Measurements from ENCODE around the gene SMURF1. TPM values are rescaled to one million over a fixed set of nuclear protein-coding genes. Genes with fewer than 3 reads are reported as not detected.

Gene SMURF1
- total and polyA plus RNA-seq, 2 of the 4 experiments (the other 2 are of a cell fraction), result 13.4 to 20.3 TPM

GRCh38 chr7:99167072-99167471 lies 23.2 kb upstream of the SMURF1 start:
- no peak overlapping the region for H4K8ac ChIP-seq (ENCODE audit: low read depth in 2 of 2, low read length in 2 of 2)
- no peak overlapping the region for H2BK15ac ChIP-seq (ENCODE audit: low read depth, low read length)
- POLR2A ChIA-PET (ENCODE audit: unreplicated experiment), result no interaction called here
- intact Hi-C loops (cut with micrococcal nuclease) (no loop called here), dilution Hi-C loops (cut with HindIII; ENCODE audit: low sequenced_read_pairs, unreplicated experiment) (no loop called here), in situ Hi-C loops (cut with MboI; ENCODE audit: low sequenced_read_pairs) (no loop called here)
- no peak overlapping the region for H3K23ac ChIP-seq (ENCODE audit: low read depth, low read length)
- H4K91ac ChIP-seq (ENCODE audit: insufficient read depth, low read depth, low read length), result no peak overlapping the region
- DNase-seq, result no peak
- H3K27me3 ChIP-seq (ENCODE audit: control insufficient read depth, insufficient read depth, low read length), result peaks cover 16% of the 10 kb centered on the region
- H2BK20ac ChIP-seq (ENCODE audit: low read depth, low read length), result no peak overlapping the region
- no peaks in the 10 kb centered on the region for H3K9me3 ChIP-seq (ENCODE audit: control insufficient read depth, insufficient read depth, low read length)
- no peak overlapping the region for H3K18ac ChIP-seq (ENCODE audit: low read depth, low read length)
- ATAC-seq (ENCODE audit: low read depth), result no peak
- no peak overlapping the region for H2AK9ac ChIP-seq (replicated peaks; ENCODE audit: low read depth, low read length, poor library complexity)
- BruUV-seq (replicated peaks), result no TSS peak
- H3K27ac ChIP-seq (ENCODE audit: insufficient read depth, low read length), result no peak overlapping the region
- no peak overlapping the region for H2AK5ac ChIP-seq (ENCODE audit: low read depth, low read length)
- H3K9me1 ChIP-seq (ENCODE audit: insufficient read depth, low read length), result no peaks in the 10 kb centered on the region
- H2AFZ ChIP-seq (replicated peaks; ENCODE audit: low read length, poor library complexity), result no peak overlapping the region
- no peak overlapping the region for H3K4me3 ChIP-seq (ENCODE audit: insufficient read depth, low read depth, low read length)
- H3K4me2 ChIP-seq (ENCODE audit: low read depth, low read length), result no peak overlapping the region
- CTCF ChIA-PET, result no interaction called here
- no peaks in the 10 kb centered on the region for H3K79me1 ChIP-seq (ENCODE audit: low read depth in 1 of 2, low read length in 2 of 2)
- no peak overlapping the region for H2BK120ac ChIP-seq (ENCODE audit: low read depth, low read length)
- no peak overlapping the region for H3K4ac ChIP-seq (ENCODE audit: low read depth, low read length)
- H3K4me1 ChIP-seq (ENCODE audit: control insufficient read depth, insufficient read depth, low read length), result no peaks in the 10 kb centered on the region
- no peak overlapping the region for H3K9ac ChIP-seq (ENCODE audit: low read depth, low read length)
- H3K36me3 ChIP-seq (ENCODE audit: control insufficient read depth, insufficient read depth, low read length), result no peaks in the 10 kb centered on the region
- no peak for TF ChIP-seq BHLHE40 (IDR thresholded peaks at IDR 0.05; ENCODE audit: low read depth, low read length)
- TF ChIP-seq POLR2A (IDR thresholded peaks at IDR 0.05; ENCODE audit: low read depth, low read length), result no peak
- no peak for TF ChIP-seq RCOR1 (IDR thresholded peaks at IDR 0.05; ENCODE audit: insufficient replicate concordance, low read length)
- TF ChIP-seq SMC3 (IDR thresholded peaks at IDR 0.05; ENCODE audit: low read depth, low read length), result no peak
- no peak for TF ChIP-seq RAD21 (IDR thresholded peaks at IDR 0.05; ENCODE audit: low read length)
- no peak for TF ChIP-seq CHD1 (IDR thresholded peaks at IDR 0.05; ENCODE audit: low read depth, low read length)
- TF ChIP-seq MXI1 (IDR thresholded peaks at IDR 0.05; ENCODE audit: borderline replicate concordance, low read depth, low read length), result no peak
- no peak for TF ChIP-seq MAZ (IDR thresholded peaks at IDR 0.05; ENCODE audit: borderline replicate concordance, low read depth, low read length)
- no peak for TF ChIP-seq FOS (IDR thresholded peaks at IDR 0.05; ENCODE audit: low read depth, low read length)
- no peak for TF ChIP-seq RFX5 (IDR thresholded peaks at IDR 0.05; ENCODE audit: low read depth, low read length)
- no peak for TF ChIP-seq ELK1 (IDR thresholded peaks at IDR 0.05; ENCODE audit: borderline replicate concordance, low read depth, low read length)
- no peak for TF ChIP-seq NFE2L2 (IDR thresholded peaks at IDR 0.05; ENCODE audit: low read depth, low read length)
- TF ChIP-seq CEBPB (IDR thresholded peaks at IDR 0.05; ENCODE audit: low read depth, low read length), result no peak
- TF ChIP-seq CTCF (conservative IDR thresholded peaks at IDR 0.05; ENCODE audit: low read depth, low read length), result no peak
- no peak for TF ChIP-seq USF2 (IDR thresholded peaks at IDR 0.05; ENCODE audit: low read depth, low read length)
- no peak for TF ChIP-seq MAFK (IDR thresholded peaks at IDR 0.05; ENCODE audit: low read depth, low read length)
- no peak overlapping the region for H2BK5ac ChIP-seq (ENCODE audit: low read depth, low read length, poor library complexity, severe bottlenecking)
- H4K5ac ChIP-seq (ENCODE audit: low read depth, low read length), result no peak overlapping the region
- no peak overlapping the region for H3K14ac ChIP-seq (replicated peaks; ENCODE audit: low read depth, low read length)
- 48% methylated on average over 2 of the region's 8 CpGs; no CpG with 5 or more reads in 1 of the 2 experiments for WGBS, 2 experiments (ENCODE audit: extremely low coverage in 2 of 2, insufficient read length in 1 of 2)
- no peak overlapping the region for H3K56ac ChIP-seq (ENCODE audit: extremely low read depth, insufficient read depth, low read length)
- H4K20me1 ChIP-seq (ENCODE audit: insufficient read depth, low read length), result no peaks in the 10 kb centered on the region
